Ectodermal cell (in vitro differentiated cells): ENCODE measurements around the gene PWP2.

Source experiments
- H3K27ac ChIP-seq: 2 replicates; pipeline ENCODE4 v1.7.0; 2013; ENCODE audit warnings: mild to moderate bottlenecking, low read depth, low read length; ENCODE audit not compliant: insufficient read depth, poor library complexity, severe bottlenecking
- H3K27me3 ChIP-seq: 2 replicates; pipeline ENCODE4 v1.7.0; 2013; ENCODE audit warnings: mild to moderate bottlenecking, low read length; ENCODE audit not compliant: insufficient read depth, control insufficient read depth, poor library complexity, severe bottlenecking
- H3K36me3 ChIP-seq: one replicate; pipeline ENCODE4 v1.7.0; 2013; ENCODE audit warnings: low read length; ENCODE audit not compliant: control insufficient read depth, insufficient read depth
- H3K4me1 ChIP-seq: one replicate; pipeline ENCODE4 v1.7.0; 2013; ENCODE audit warnings: low read length; ENCODE audit not compliant: control insufficient read depth, insufficient read depth
- H3K4me3 ChIP-seq: 2 replicates; pipeline ENCODE4 v1.7.0; 2013; ENCODE audit warnings: low read depth, low read length, control low read depth; ENCODE audit not compliant: insufficient read depth
- H3K9me3 ChIP-seq: 2 replicates; pipeline ENCODE4 v1.7.0; 2013; ENCODE audit warnings: mild to moderate bottlenecking, low read length, moderate library complexity; ENCODE audit not compliant: control insufficient read depth
- WGBS, 2 experiments: methylation state at CpG; one replicate each; pipeline ENCODE4 v1.1.7; 2013; ENCODE audit warnings: missing lambda C conversion rate in 2 of 2; 5-methylcytosine and 5-hydroxymethylcytosine counted together

Gene PWP2

GRCh38 chr21:44082648-44083440 is 24.4 kb upstream of the PWP2 start:
- no peaks in the 10 kb centered on the region for H3K4me1 ChIP-seq
- H3K9me3 ChIP-seq = no peaks in the 10 kb centered on the region
- H3K27ac ChIP-seq = no peak overlapping the region
- peaks cover 23% of the 10 kb centered on the region for H3K36me3 ChIP-seq
- no peak overlapping the region for H3K4me3 ChIP-seq
- 95 to 96% methylated on average over 24 of the region's 24 CpGs for WGBS, 2 experiments
- H3K27me3 ChIP-seq = no peaks in the 10 kb centered on the region

DNA sequence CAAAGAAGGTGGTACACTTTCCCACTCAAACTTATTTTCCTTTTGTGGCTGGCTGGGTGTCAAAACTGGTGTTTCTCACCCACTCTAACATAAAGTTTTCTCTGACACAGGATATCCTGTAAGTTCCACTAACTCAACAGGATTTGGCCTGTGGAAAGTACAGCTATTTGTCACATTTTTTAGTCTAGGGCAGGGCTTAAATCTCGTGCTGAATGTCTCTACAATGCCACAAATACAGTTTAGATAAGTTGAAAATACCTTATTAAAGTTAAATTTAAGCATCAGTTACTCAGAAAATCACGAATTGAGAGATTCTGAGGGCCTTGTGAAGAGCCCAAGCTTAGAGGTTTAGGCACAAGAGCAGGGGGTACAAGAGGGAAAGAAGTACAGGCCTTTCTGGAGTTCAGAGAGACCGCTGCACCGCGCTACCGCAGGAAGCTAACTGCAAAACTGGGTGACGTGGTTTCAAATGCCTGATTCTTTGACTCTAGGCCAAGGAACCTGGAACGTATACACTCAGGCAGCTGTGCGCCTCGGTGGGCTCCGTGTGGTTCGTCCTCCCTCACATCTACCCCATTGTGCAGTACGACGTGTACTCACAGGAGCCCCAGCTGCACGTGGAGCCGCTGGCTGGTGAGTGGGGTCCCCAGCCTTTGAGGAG is 23.4 kb upstream of the PWP2 start:
- Histone ChIP-seq H3K27me3 (no peaks in the 10 kb centered on the region), H3K4me1 (no peaks in the 10 kb centered on the region), H3K9me3 (no peaks in the 10 kb centered on the region), H3K4me3 (no peak overlapping the region), H3K27ac (no peak overlapping the region), H3K36me3 (peaks cover 23% of the 10 kb centered on the region)
- 95% methylated on average over 15 to 16 of the region's 16 CpGs for WGBS, 2 experiments

GRCh38 chr21:44084496-44085241 is 22.5 kb upstream of the PWP2 start:
- H3K36me3 ChIP-seq = peaks cover 21% of the 10 kb centered on the region
- H3K9me3 ChIP-seq = no peaks in the 10 kb centered on the region
- H3K27me3 ChIP-seq = no peaks in the 10 kb centered on the region
- no peak overlapping the region for H3K4me3 ChIP-seq
- no peaks in the 10 kb centered on the region for H3K4me1 ChIP-seq
- WGBS, 2 experiments = 93% methylated on average over 7 of the region's 7 CpGs
- no peak overlapping the region for H3K27ac ChIP-seq

GRCh38 chr21:44085491-44086321 is 21.5 kb upstream of the PWP2 start:
- H3K36me3 ChIP-seq = peaks cover 17% of the 10 kb centered on the region
- H3K4me3 ChIP-seq = no peak overlapping the region
- no peak overlapping the region for H3K27ac ChIP-seq
- WGBS, 2 experiments = 94 to 95% methylated on average over 15 of the region's 15 CpGs
- no peaks in the 10 kb centered on the region for H3K9me3 ChIP-seq
- no peaks in the 10 kb centered on the region for H3K4me1 ChIP-seq
- H3K27me3 ChIP-seq = no peaks in the 10 kb centered on the region

DNA sequence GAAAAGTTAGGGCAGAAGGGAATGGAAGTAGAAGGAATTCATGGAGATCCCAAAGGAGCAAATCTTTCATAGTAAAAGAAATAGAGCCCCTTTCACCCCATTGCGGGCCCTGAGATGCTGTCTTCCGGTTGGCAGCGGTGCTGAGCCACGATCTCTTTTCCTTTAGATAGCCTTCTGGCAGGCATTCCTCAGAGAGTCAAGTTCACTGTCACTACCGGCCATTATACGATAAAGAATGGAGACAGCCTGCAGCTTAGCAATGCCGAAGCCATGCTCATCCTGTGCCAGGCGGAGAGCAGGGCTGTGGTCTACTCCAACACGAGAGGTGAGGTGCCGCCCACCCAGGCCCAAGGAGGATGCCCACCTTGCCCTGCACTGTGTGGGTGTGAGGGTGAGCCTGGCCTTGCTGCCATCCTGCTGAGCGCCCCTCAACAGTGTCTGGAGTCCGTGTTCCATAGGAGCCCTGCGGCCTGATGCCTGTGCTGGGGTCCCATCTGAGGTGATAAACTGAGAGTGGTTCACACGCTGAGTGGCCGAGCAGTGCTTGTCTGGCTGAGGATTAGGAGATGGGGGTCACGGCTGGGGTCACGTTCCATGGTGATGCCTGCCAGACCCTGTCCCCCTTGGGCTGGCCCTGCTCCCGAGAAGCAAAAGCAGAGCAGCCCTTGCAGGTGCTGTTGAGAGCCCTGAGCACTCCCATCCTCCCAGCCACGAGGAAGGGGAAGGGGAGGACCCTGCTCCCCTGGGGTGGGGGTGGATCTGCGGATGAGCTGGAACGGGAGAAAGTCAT is 20.4 kb upstream of the PWP2 start:
- Histone ChIP-seq H3K36me3 (peaks cover 12% of the 10 kb centered on the region), H3K27me3 (no peaks in the 10 kb centered on the region), H3K4me1 (no peaks in the 10 kb centered on the region), H3K9me3 (no peaks in the 10 kb centered on the region), H3K27ac (no peak overlapping the region), H3K4me3 (no peak overlapping the region)
- WGBS, 2 experiments = 94 to 95% methylated on average over 21 of the region's 21 CpGs

DNA sequence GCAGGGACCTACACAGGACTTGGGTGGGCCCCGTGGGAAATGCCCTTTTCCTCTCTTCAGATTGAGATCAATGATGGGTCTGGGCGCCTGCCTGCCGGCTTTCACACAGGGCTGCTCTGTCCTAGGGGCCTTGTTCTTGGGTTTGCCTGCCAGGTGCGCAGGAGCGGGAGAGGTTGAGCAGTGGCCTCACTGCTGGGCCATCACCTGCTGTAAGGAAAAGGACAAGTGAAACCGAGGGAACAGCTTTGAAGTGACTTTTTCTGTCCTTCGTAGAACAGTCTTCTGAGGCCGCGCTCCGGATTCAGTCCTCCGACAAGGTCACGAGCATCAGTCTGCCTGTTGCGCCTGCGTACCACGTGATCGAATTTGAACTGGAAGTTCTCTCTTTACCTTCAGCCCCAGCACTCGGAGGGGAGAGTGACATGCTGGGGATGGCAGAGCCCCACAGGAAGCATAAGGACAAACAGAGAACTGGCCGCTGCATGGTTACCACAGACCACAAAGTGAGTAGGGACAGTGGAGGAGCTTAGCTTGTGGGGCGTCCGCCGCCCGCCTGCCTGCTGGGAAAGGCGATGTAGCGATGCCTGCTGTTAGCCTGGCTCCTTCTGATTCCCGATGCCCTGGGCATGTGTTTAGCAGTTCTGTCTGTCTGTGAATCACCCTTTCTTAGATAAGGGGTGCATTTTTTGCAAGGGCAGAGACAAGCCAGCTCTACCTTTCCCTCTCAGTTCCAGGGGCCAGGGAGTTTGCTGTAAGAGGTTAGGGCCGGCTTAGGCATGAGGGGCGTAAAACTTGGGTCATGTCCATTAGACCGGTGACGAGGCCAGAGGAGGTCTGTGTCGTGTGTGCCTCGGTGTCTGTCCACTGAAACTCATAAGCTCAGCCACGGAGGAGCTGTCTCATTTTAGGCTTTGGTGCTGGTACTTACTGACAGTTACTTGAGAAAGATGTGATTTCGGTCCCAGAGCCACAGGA is 19.5 kb upstream of the PWP2 start:
- H3K9me3 ChIP-seq = no peaks in the 10 kb centered on the region
- H3K36me3 ChIP-seq = peaks cover 12% of the 10 kb centered on the region
- no peak overlapping the region for H3K27ac ChIP-seq
- H3K4me3 ChIP-seq = no peak overlapping the region
- H3K4me1 ChIP-seq = no peaks in the 10 kb centered on the region
- WGBS, 2 experiments = 96 to 97% methylated on average over 33 of the region's 33 CpGs
- H3K27me3 ChIP-seq = no peaks in the 10 kb centered on the region

DNA sequence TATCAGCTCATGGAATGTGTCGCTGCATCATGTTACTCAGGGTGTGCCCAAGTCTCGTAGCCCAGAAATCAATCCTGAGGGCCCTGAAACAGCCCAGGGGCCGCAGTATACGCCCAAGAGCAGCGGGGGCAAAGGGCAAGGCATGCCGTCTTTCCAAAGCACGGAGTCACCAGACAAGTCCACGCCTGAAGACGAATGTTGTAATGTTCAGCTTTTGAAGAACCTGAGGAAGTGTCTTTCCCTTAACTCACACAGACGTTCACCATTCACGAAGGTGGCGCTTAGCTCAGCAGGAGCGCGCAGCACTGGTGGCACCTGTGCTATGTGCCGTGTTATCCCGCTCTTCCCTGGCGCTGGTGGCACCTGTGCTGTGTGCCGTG is 18.8 kb upstream of the PWP2 start:
- no peaks in the 10 kb centered on the region for H3K27me3 ChIP-seq
- no peak overlapping the region for H3K27ac ChIP-seq
- no peaks in the 10 kb centered on the region for H3K9me3 ChIP-seq
- no peak overlapping the region for H3K4me3 ChIP-seq
- H3K4me1 ChIP-seq = no peaks in the 10 kb centered on the region
- peaks cover 6% of the 10 kb centered on the region for H3K36me3 ChIP-seq
- WGBS, 2 experiments = 96 to 97% methylated on average over 18 of the region's 18 CpGs

DNA sequence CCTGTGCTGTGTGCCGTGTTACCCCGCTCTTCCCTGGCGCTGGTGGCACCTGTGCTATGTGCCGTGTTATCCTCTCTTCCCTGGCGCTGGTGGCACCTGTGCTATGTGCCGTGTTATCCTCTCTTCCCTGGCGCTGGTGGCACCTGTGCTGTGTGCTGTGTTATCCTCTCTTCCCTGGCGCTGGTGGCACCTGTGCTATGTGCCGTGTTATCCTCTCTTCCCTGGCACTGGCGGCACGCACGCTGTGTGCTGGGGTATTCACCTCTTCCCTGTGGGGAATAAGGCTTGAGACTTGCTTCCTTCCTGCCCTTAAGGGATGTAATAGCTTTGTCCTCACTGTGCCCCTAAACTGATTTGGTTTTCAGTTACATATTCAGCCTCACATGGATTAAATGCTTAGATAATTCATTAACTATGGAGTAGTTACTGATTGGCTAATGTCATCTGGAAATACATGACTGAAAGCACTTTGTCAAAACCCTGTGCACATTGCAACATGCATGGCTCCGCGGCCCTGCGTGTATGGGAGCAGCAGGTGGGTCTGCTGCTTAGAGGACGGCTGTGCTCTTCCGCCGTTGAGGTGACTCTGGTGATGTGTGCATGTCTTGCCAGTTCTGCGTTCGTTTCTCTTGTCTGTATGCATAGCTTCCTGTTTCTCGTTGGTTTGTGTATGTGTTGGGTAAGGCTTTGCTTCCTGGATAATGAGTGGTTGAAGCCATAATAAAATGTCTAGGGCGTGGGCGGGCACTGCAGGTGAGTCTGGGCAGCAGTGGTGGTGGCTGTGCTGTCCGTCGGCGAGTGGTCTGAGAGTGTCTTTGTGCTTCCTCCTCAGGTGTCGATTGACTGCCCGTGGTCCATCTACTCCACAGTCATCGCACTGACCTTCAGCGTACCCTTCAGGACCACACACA is 17.9 kb upstream of the PWP2 start:
- Histone ChIP-seq H3K36me3 (peaks cover 10% of the 10 kb centered on the region), H3K4me1 (no peaks in the 10 kb centered on the region), H3K9me3 (no peaks in the 10 kb centered on the region), H3K27ac (no peak overlapping the region), H3K4me3 (no peak overlapping the region), H3K27me3 (no peaks in the 10 kb centered on the region)
- WGBS, 2 experiments = 96% methylated on average over 30 of the region's 30 CpGs
